A549 (cell line): Measurements from ENCODE around the gene HHIP. TPM values are rescaled to one million over a fixed set of nuclear protein-coding genes. Genes with fewer than 3 reads are reported as not detected.

Experiments used
- ATAC-seq, 2 experiments: fragments of 200-7000 bp in 1 of 2; fragments of >200 bp in 1 of 2; cut with Nextera tagmentation in 1 of 2; cut with Tn5 transposase in 1 of 2; 3 replicates each; pipeline versions ENCODE4 v1.8.0 to v1.9.1; 2018 to 2020; ENCODE audit warnings: mild to moderate bottlenecking in 1 of 2, moderate library complexity in 1 of 2
- CTCF ChIA-PET: fragments of 300-600 bp; sonication (Branson Sonifier 250); formaldehyde crosslinking; extraction: SDS; loops from one replicate; lab custom pipeline; 2021; ENCODE audit warnings: antibody characterized with exemption, inconsistent platforms; lab: Yijun Ruan, JAX
- POLR2A ChIA-PET: fragments of 350-600 bp; formaldehyde crosslinking; extraction: SDS; loops from one replicate; lab custom pipeline; 2021; ENCODE audit warnings: antibody characterized with exemption, inconsistent platforms; lab: Yijun Ruan, JAX
- DNase-seq, 2 experiments: peaks; one replicate each; pipeline versions ENCODE4 v3.0.0 to v3.0.0-alpha.2; 2011 to 2016; ENCODE audit warnings: low read depth in 1 of 2, low spot score in 1 of 2
- FAIRE-seq: peaks from 2 replicates; lab custom pipeline; 2011; peaks lifted over from hg19 to GRCh38; lab: Jason Lieb, UNC
- H3K27ac ChIP-seq, 2 experiments: fragments of >200 bp; sonication (Bioruptor Twin); formaldehyde crosslinking; 3 replicates each; pipeline ENCODE4 v1.5.1; 2016 to 2017
- H3K4me1 ChIP-seq: fragments of >200 bp; sonication (Bioruptor Twin); formaldehyde crosslinking; 3 replicates; pipeline ENCODE4 v1.6.1; 2016
- H3K4me2 ChIP-seq: fragments of >200 bp; sonication (Bioruptor Twin); formaldehyde crosslinking; 3 replicates; pipeline ENCODE4 v1.6.1; 2016
- H3K4me3 ChIP-seq: fragments of >200 bp; sonication (Bioruptor Twin); formaldehyde crosslinking; 3 replicates; pipeline ENCODE4 v1.5.1; 2016
- H3K9me3 ChIP-seq: fragments of >200 bp; sonication (Bioruptor Twin); formaldehyde crosslinking; 3 replicates; pipeline ENCODE4 v1.6.1; 2016
- CBX8 ChIP-seq: fragments of 200-600 bp; sonication (generic); IDR thresholded peaks from 2 replicates; pipeline ENCODE4 v1.6.1; 2016
- CEBPB ChIP-seq, 2 experiments: fragments of >200 bp in 1 of 2; sonication (Bioruptor Twin) in 1 of 2; formaldehyde crosslinking in 1 of 2; IDR thresholded peaks; 2 replicates each; pipeline ENCODE4 v1.6.1; 2012 to 2016
- CHD2 ChIP-seq: fragments of 150-350 bp; IDR thresholded peaks from 2 replicates; pipeline ENCODE4 v1.6.1; 2014; ENCODE audit warnings: low read length; ENCODE audit not compliant: partially characterized antibody
- CHD4 ChIP-seq: fragments of 200-600 bp; sonication (generic); IDR thresholded peaks from 2 replicates; pipeline ENCODE4 v1.6.1; 2016; ENCODE audit warnings: antibody characterized with exemption, mild to moderate bottlenecking, borderline replicate concordance
- EHF ChIP-seq: fragments of 250-450 bp; sonication (Bioruptor Pico); IDR thresholded peaks from 2 replicates; pipeline ENCODE4 v1.5.0; 2020; ENCODE audit warnings: mild to moderate bottlenecking
- EHMT2 ChIP-seq: fragments of 200-600 bp; sonication (generic); IDR thresholded peaks from 2 replicates; pipeline ENCODE4 v1.6.1; 2016; ENCODE audit warnings: antibody characterized with exemption, low read depth, mild to moderate bottlenecking, moderate library complexity
- FOSL2 ChIP-seq, 2 experiments: fragments of 450-650 bp in 1 of 2; fragments of >200 bp in 1 of 2; sonication (Bioruptor Twin) in 1 of 2; formaldehyde crosslinking; IDR thresholded peaks; 2 replicates each; pipeline versions ENCODE4 v1.5.0 to v1.6.1; 2016 to 2020; ENCODE audit warnings: mild to moderate bottlenecking in 1 of 2, moderate library complexity in 1 of 2
- GATA3 ChIP-seq: IDR thresholded peaks from 2 replicates; pipeline ENCODE4 v1.6.1; 2012; ENCODE audit warnings: borderline replicate concordance
- HDAC2 ChIP-seq: fragments of 200-600 bp; sonication (generic); IDR thresholded peaks from 2 replicates; pipeline ENCODE4 v1.6.1; 2016
- HEYL ChIP-seq: fragments of 250-450 bp; sonication (Bioruptor Pico); IDR thresholded peaks from 2 replicates; pipeline ENCODE4 v1.8.0; 2021; ENCODE audit warnings: mild to moderate bottlenecking, moderate library complexity
- HMGXB4 ChIP-seq: fragments of 250-450 bp; sonication (Bioruptor Pico); IDR thresholded peaks from 2 replicates; pipeline ENCODE4 v1.5.0; 2021; ENCODE audit warnings: mild to moderate bottlenecking, moderate library complexity, borderline replicate concordance
- HOXA7 ChIP-seq: fragments of 250-450 bp; sonication (Bioruptor Pico); IDR thresholded peaks from 2 replicates; pipeline ENCODE4 v1.5.0; 2020; ENCODE audit warnings: mild to moderate bottlenecking, moderate library complexity
- JUN ChIP-seq, 2 experiments: fragments of >200 bp; sonication (Bioruptor Twin); formaldehyde crosslinking; IDR thresholded peaks; 2 replicates in 1 of 2; 3 replicates in 1 of 2; pipeline ENCODE4 v1.6.1; 2016 to 2017
- KDM5A ChIP-seq: fragments of 200-600 bp; sonication (generic); IDR thresholded peaks from 2 replicates; pipeline ENCODE4 v1.6.1; 2016; ENCODE audit warnings: antibody characterized with exemption, mild to moderate bottlenecking
- MAFK ChIP-seq: fragments of 450-650 bp; IDR thresholded peaks from 2 replicates; pipeline ENCODE4 v1.6.1; 2014; ENCODE audit not compliant: partially characterized antibody
- MYC ChIP-seq: IDR thresholded peaks from 2 replicates; pipeline ENCODE4 v1.6.1; 2012; ENCODE audit warnings: mild to moderate bottlenecking, inconsistent platforms, low read length, improper control_type of control experiment, borderline replicate concordance
- NFE2L2 ChIP-seq: fragments of 150-350 bp; conservative IDR thresholded peaks from 2 replicates; pipeline ENCODE4 v1.6.1; 2014; ENCODE audit warnings: low read length
- NPAS2 ChIP-seq: fragments of 250-450 bp; sonication (Bioruptor Pico); IDR thresholded peaks from 2 replicates; pipeline ENCODE4 v1.8.0; 2022; ENCODE audit warnings: mild to moderate bottlenecking, moderate library complexity, borderline replicate concordance
- NR3C1 ChIP-seq: fragments of >200 bp; sonication (Bioruptor Twin); formaldehyde crosslinking; IDR thresholded peaks from 3 replicates; pipeline ENCODE4 v1.6.1; 2017
- PHF8 ChIP-seq: fragments of 200-600 bp; sonication (generic); IDR thresholded peaks from 2 replicates; pipeline ENCODE4 v1.6.1; 2016; ENCODE audit warnings: low read depth, mild to moderate bottlenecking, antibody characterized with exemption, moderate library complexity, borderline replicate concordance
- RCOR1 ChIP-seq: fragments of 150-350 bp; IDR thresholded peaks from 2 replicates; pipeline ENCODE4 v1.6.1; 2014; ENCODE audit warnings: antibody characterized with exemption, low read length, low read depth
- RNF2 ChIP-seq: fragments of 200-600 bp; sonication (generic); IDR thresholded peaks from 2 replicates; pipeline ENCODE4 v1.6.1; 2016; ENCODE audit warnings: low read depth, mild to moderate bottlenecking, antibody characterized with exemption, moderate library complexity, borderline replicate concordance
- TP53 ChIP-seq: fragments of 250-450 bp; sonication (Bioruptor Pico); IDR thresholded peaks from 2 replicates; pipeline ENCODE4 v1.5.0; 2021; ENCODE audit warnings: mild to moderate bottlenecking, moderate library complexity
- ZC3H11A ChIP-seq: fragments of 450-650 bp; IDR thresholded peaks from 2 replicates; pipeline ENCODE4 v1.6.1; 2014; ENCODE audit warnings: antibody characterized with exemption, mild to moderate bottlenecking
- ZFP36 ChIP-seq: fragments of 450-650 bp; IDR thresholded peaks from 2 replicates; pipeline ENCODE4 v1.6.1; 2014; ENCODE audit warnings: borderline replicate concordance; ENCODE audit not compliant: partially characterized antibody
- ZNF302 ChIP-seq: fragments of 250-450 bp; sonication (Bioruptor Pico); IDR thresholded peaks from 2 replicates; pipeline ENCODE4 v1.9.0; 2021; ENCODE audit warnings: inconsistent platforms, mild to moderate bottlenecking, moderate library complexity
- ZSCAN20 ChIP-seq: fragments of 250-450 bp; sonication (Bioruptor Pico); IDR thresholded peaks from 2 replicates; pipeline ENCODE4 v1.8.0; 2022; ENCODE audit warnings: mild to moderate bottlenecking, moderate library complexity
- WGBS: methylation state at CpG from one replicate; pipeline ENCODE4 v1.1.6; 2017; ENCODE audit errors: missing lambda C conversion rate; 5-methylcytosine and 5-hydroxymethylcytosine counted together
- polyA plus RNA-seq, 4 experiments: library from polyadenylated mRNA; depleted of rRNA in 3 of 4; stranded (reverse); fragments of >200 nt; fragmentation: RNase III in 1 of 4; extraction: RNeasy Plus Mini Kit Qiagen cat#74134 plus additional on column Dnase treatment in 1 of 4; gene quantifications; 2 replicates in 3 of 4; 3 replicates in 1 of 4; pipeline ENCODE4 v1.2.3, GENCODE V29; 2011 to 2017
- TF ChIP-seq, protein P1 (sequence below): fragments of 250-450 bp; sonication (Bioruptor Pico); IDR thresholded peaks from 2 replicates; pipeline ENCODE4 v1.5.0; 2020; ENCODE audit warnings: low read depth, mild to moderate bottlenecking, moderate library complexity
- TF ChIP-seq, protein P2 (sequence below): fragments of >200 bp; sonication (Bioruptor Twin); formaldehyde crosslinking; IDR thresholded peaks from 3 replicates; pipeline ENCODE4 v1.6.1; 2016
- TF ChIP-seq, protein P3 (sequence below): fragments of 200-600 bp; sonication (generic); IDR thresholded peaks from 2 replicates; pipeline ENCODE4 v1.6.1; 2016; ENCODE audit warnings: antibody characterized with exemption, mild to moderate bottlenecking, moderate library complexity
- TF ChIP-seq, protein P4 (sequence below): fragments of 450-650 bp; IDR thresholded peaks from 2 replicates; pipeline ENCODE4 v1.6.1; 2014; ENCODE audit warnings: antibody characterized with exemption

The HHIP gene
- polyA plus RNA-seq, 2 of the 4 experiments (the other 2 are of a cell fraction): 0.93 to 1.0 TPM

GRCh38 chr4:144687466-144687865 is 41.5 kb downstream of the HHIP start:
- no peak overlapping the region for H3K4me2 ChIP-seq
- H3K9me3 ChIP-seq: no peaks in the 10 kb centered on the region
- CTCF ChIA-PET: no interaction called here
- ATAC-seq (no peak), DNase-seq (no peak), FAIRE-seq (no peak)
- POLR2A ChIA-PET: no interaction called here
- 61% methylated on average over 1 of the region's 1 CpG for WGBS
- no peak overlapping the region for H3K4me3 ChIP-seq
- H3K4me1 ChIP-seq: no peaks in the 10 kb centered on the region
- TF ChIP-seq FOSL2 (IDR thresholded peaks at IDR 0.05) (no peak), FOSL2 (CRISPR knock-in tag; IDR thresholded peaks at IDR 0.05) (no peak), HDAC2 (no peak), HMGXB4 (no peak), HOXA7 (CRISPR knock-in tag) (no peak), ZC3H11A (no peak), NFE2L2 (no peak), ZFP36 (no peak), KDM5A (no peak), ZNF302 (CRISPR knock-in tag) (no peak), EHMT2 (no peak), MAFK (no peak), HEYL (no peak), NR3C1 (no peak), ZSCAN20 (CRISPR knock-in tag) (no peak), RCOR1 (no peak), RNF2 (no peak), PHF8 (no peak)
- TF ChIP-seq, protein P1, sequence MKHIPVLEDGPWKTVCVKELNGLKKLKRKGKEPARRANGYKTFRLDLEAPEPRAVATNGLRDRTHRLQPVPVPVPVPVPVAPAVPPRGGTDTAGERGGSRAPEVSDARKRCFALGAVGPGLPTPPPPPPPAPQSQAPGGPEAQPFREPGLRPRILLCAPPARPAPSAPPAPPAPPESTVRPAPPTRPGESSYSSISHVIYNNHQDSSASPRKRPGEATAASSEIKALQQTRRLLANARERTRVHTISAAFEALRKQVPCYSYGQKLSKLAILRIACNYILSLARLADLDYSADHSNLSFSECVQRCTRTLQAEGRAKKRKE (CRISPR knock-in tag): no peak
- TF ChIP-seq, protein P2, sequence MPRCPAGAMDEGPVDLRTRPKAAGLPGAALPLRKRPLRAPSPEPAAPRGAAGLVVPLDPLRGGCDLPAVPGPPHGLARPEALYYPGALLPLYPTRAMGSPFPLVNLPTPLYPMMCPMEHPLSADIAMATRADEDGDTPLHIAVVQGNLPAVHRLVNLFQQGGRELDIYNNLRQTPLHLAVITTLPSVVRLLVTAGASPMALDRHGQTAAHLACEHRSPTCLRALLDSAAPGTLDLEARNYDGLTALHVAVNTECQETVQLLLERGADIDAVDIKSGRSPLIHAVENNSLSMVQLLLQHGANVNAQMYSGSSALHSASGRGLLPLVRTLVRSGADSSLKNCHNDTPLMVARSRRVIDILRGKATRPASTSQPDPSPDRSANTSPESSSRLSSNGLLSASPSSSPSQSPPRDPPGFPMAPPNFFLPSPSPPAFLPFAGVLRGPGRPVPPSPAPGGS: no peak
- TF ChIP-seq, protein P3, sequence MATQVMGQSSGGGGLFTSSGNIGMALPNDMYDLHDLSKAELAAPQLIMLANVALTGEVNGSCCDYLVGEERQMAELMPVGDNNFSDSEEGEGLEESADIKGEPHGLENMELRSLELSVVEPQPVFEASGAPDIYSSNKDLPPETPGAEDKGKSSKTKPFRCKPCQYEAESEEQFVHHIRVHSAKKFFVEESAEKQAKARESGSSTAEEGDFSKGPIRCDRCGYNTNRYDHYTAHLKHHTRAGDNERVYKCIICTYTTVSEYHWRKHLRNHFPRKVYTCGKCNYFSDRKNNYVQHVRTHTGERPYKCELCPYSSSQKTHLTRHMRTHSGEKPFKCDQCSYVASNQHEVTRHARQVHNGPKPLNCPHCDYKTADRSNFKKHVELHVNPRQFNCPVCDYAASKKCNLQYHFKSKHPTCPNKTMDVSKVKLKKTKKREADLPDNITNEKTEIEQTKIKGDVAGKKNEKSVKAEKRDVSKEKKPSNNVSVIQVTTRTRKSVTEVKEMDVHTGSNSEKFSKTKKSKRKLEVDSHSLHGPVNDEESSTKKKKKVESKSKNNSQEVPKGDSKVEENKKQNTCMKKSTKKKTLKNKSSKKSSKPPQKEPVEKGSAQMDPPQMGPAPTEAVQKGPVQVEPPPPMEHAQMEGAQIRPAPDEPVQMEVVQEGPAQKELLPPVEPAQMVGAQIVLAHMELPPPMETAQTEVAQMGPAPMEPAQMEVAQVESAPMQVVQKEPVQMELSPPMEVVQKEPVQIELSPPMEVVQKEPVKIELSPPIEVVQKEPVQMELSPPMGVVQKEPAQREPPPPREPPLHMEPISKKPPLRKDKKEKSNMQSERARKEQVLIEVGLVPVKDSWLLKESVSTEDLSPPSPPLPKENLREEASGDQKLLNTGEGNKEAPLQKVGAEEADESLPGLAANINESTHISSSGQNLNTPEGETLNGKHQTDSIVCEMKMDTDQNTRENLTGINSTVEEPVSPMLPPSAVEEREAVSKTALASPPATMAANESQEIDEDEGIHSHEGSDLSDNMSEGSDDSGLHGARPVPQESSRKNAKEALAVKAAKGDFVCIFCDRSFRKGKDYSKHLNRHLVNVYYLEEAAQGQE: no peak
- no peak overlapping the region for H3K27ac ChIP-seq

DNA sequence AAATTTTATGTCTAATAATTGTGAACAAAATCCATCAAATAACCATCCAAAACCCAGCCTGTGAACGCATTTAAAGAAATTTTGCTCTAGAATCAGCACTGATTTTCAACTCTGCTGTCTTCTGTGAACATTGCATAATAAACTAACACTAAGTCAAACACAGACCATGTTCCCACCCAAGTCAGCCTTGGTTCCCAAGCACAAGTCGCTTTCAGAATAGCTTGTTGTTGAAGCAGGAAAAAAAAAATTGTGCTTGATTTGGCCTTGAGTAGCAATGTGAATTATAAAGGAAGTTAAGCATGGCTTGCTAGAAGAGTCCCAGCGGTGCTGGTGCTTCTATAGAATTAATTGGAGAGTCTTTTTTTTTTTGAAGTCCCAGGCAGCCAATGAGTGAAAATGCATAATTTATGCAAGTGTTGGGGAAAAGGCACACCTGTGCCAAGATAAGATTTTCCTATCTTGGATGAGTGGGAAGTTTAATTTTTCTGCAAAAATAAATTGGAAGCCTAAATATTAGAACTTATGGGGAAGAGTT is 42.1 kb downstream of the HHIP start:
- no peak for FAIRE-seq
- TF ChIP-seq CHD2: no peak
- TF ChIP-seq GATA3: no peak
- no peak for TF ChIP-seq CBX8
- TF ChIP-seq EHF: no peak
- no peak for TF ChIP-seq TP53 (CRISPR knock-in tag)
- no peak for TF ChIP-seq ZC3H11A
- TF ChIP-seq CHD4: no peak
- TF ChIP-seq JUN (IDR thresholded peaks at IDR 0.05): no peak
- no peak for TF ChIP-seq CEBPB (IDR thresholded peaks at IDR 0.05)
- TF ChIP-seq, protein P2: no peak
- TF ChIP-seq NPAS2 (CRISPR knock-in tag): no peak
- TF ChIP-seq, protein P4, sequence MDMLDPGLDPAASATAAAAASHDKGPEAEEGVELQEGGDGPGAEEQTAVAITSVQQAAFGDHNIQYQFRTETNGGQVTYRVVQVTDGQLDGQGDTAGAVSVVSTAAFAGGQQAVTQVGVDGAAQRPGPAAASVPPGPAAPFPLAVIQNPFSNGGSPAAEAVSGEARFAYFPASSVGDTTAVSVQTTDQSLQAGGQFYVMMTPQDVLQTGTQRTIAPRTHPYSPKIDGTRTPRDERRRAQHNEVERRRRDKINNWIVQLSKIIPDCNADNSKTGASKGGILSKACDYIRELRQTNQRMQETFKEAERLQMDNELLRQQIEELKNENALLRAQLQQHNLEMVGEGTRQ: no peak
- TF ChIP-seq MYC: no peak

More for the DNA sequence above, 42.1 kb downstream of the HHIP start:
- ChIA-PET CTCF (no interaction called here), POLR2A (no interaction called here)
- Histone ChIP-seq H3K4me1 (no peaks in the 10 kb centered on the region), H3K4me3 (no peak overlapping the region), H3K27ac (no peak overlapping the region), H3K9me3 (no peaks in the 10 kb centered on the region), H3K4me2 (no peak overlapping the region)
- ATAC-seq (no peak), DNase-seq (no peak)
- 77% methylated on average over 3 of the region's 3 CpGs for WGBS
